Heart left ventricle (tissue), 13 donors: ENCODE results near the gene SRD5A2.

ENCODE experiments used
- CTCF ChIP-seq, 12 donors: fragments of 200-600 bp; sonication (generic) in 4 of 12; IDR thresholded peaks; one replicate each; pipeline versions ENCODE4 v1.5.0 to v1.8.0; 2018 to 2022; ENCODE audit warnings: antibody characterized with exemption in 12 of 12, mild to moderate bottlenecking in 5 of 12
- POLR2A ChIP-seq, 2 donors: fragments of 450-650 bp; IDR thresholded peaks; one replicate each; pipeline ENCODE4 v1.6.1; 2017; ENCODE audit warnings: antibody characterized with exemption in 2 of 2, mild to moderate bottlenecking in 2 of 2, moderate library complexity in 2 of 2
- donor health status: ischemic (EF 13 %, LVEDD 7.1; RV severe dilation, severe dysfunction).
- donor health status: DM: no; HTN: yes; CAD: no.
- donor health status: DM: no; HTN: no; CAD: no.
- donor health status: ischemic (EF 25% LVEDD 6.9; RV normal size, moderate dysfunction).
- donor health status: ischemic (EF 25% LVEDD 5.7; RV mildly dilated, moderate dysfunction).
- donor health status: ischemic (EF 35%, LVEDD 5.7; RV mildly dilated, moderate dysfunction).
- donor health status: nonischemic (EF 11% LVEDD 7.7; RV severe dilation, severe dysfunction).
- donor health status: DM: yes; HTN: yes; CAD: no.
- donor health status: PGD.
- donor health status: ischemic (EF 29% LVEDD 5.4; RV normal size, mild dysfunction).
- donor health status: nonischemic (EF 23%, LVEDD 6.1; RV moderate dilation, normal function).

- TF ChIP-seq POLR2A (IDR thresholded peaks at IDR 0.05) (no peak), CTCF (IDR thresholded peaks at IDR 0.05) (no peak)
Measured at GRCh38 chr2:31568585-31569201, 12.0 kb downstream of the SRD5A2 start.
